ENCODE results near the gene METTL25B.

DNA sequence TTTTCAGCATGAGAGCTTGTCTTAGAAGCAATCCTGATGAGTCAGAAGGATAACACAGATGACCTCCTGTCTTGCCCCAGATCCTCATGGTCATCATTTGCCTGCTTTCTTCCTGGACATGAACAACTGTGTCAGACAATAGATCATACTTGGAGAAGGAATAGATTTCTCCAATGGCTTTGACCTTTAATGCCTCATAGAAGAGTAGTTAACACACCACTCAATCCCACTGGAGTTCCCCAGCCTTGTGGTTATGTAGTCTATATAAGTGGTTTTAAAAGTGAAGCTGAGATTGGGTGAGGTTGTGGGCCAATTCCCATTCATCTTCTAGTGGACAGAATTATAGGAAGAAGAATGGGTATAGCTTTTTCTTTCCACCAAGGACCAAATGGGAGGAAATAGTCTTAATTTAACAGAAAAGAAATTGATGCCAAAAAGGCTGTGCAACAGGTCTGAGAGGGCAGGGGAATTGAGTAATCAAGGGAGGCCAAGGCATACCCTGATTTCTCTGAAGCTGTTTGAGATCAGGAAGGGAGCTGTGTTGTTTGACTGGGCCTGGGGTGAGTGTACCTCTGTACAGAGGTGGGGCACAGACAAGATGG lies 53.4 kb downstream of the METTL25B start:
- TF ChIP-seq, protein P1, sequence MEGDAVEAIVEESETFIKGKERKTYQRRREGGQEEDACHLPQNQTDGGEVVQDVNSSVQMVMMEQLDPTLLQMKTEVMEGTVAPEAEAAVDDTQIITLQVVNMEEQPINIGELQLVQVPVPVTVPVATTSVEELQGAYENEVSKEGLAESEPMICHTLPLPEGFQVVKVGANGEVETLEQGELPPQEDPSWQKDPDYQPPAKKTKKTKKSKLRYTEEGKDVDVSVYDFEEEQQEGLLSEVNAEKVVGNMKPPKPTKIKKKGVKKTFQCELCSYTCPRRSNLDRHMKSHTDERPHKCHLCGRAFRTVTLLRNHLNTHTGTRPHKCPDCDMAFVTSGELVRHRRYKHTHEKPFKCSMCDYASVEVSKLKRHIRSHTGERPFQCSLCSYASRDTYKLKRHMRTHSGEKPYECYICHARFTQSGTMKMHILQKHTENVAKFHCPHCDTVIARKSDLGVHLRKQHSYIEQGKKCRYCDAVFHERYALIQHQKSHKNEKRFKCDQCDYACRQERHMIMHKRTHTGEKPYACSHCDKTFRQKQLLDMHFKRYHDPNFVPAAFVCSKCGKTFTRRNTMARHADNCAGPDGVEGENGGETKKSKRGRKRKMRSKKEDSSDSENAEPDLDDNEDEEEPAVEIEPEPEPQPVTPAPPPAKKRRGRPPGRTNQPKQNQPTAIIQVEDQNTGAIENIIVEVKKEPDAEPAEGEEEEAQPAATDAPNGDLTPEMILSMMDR (IDR thresholded peaks at IDR 0.05; ENCODE audit: low read depth, low read length, poor library complexity, severe bottlenecking) = no peak
- TF ChIP-seq EZH2phosphoT487 (IDR thresholded peaks at IDR 0.05; ENCODE audit: borderline replicate concordance, low read length) = no peak
